Measurements from ENCODE around the gene SRD5A1.

DNA sequence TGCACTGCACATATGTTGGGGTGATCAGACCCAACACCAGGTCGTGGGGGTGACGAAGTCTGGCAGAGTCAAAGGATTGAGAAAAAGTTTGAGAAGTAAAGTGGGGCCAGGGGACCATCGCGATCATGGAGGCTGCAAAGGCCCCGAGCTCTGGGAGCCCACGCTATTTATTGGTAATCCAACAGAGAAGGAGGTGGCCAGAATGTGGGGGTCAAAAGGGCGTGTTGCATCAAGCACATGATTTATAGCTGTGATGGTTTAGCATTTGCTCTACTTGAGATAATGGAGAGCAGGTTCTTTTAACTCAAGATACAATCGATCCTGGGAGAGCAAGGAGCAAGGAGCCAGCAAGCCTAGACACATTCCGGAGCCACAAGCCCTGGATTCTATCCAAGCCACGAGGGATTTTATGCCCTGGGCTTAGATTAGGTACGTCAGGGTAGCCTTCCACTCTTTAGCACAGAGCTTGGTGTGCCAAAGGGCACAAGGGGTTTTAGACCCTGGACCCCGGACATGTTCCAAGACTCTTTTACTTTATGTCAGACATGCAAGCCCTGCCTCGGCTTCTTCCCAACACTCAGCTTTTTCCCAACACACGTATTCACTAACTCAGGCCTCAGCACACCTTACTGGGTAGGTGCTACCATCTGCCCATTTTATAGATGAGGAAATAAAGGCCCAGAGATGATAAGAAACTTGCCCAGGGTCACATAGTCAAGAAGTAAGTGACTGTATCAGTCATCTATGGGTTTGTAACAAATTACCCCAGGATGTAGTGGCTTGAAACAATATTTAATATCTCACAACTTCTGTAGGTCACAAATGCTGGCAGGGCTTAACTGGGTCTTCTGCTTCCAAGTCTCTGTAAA is 39.9 kb upstream of the SRD5A1 start:
- TF ChIP-seq, protein P1, sequence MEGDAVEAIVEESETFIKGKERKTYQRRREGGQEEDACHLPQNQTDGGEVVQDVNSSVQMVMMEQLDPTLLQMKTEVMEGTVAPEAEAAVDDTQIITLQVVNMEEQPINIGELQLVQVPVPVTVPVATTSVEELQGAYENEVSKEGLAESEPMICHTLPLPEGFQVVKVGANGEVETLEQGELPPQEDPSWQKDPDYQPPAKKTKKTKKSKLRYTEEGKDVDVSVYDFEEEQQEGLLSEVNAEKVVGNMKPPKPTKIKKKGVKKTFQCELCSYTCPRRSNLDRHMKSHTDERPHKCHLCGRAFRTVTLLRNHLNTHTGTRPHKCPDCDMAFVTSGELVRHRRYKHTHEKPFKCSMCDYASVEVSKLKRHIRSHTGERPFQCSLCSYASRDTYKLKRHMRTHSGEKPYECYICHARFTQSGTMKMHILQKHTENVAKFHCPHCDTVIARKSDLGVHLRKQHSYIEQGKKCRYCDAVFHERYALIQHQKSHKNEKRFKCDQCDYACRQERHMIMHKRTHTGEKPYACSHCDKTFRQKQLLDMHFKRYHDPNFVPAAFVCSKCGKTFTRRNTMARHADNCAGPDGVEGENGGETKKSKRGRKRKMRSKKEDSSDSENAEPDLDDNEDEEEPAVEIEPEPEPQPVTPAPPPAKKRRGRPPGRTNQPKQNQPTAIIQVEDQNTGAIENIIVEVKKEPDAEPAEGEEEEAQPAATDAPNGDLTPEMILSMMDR (IDR thresholded peaks at IDR 0.05): no peak
- TF ChIP-seq POLR2A (IDR thresholded peaks at IDR 0.05): no peak
- TF ChIP-seq POLR2AphosphoS5 (IDR thresholded peaks at IDR 0.05): no peak

Measured in gastroesophageal sphincter (tissue), 3 donors.